SK-N-SH (cell line): Measurements from ENCODE around the gene SPATA31C2. TPM values are rescaled to one million over a fixed set of nuclear protein-coding genes. Genes with fewer than 3 reads are reported as not detected.

Source experiments
- CTCF ChIA-PET: fragments of 300-600, 350-600 bp; formaldehyde crosslinking; extraction: SDS; loops from one replicate; lab custom pipeline; 2021; lab: Yijun Ruan, JAX
- POLR2A ChIA-PET: fragments of 350-600 bp; sonication (Branson Sonifier 250); formaldehyde crosslinking; extraction: SDS; loops from one replicate; lab custom pipeline; 2020; ENCODE audit warnings: antibody characterized with exemption, inconsistent platforms; lab: Yijun Ruan, JAX
- DNase-seq: peaks from one replicate; pipeline ENCODE4 v3.0.0; 2012
- H2AFZ ChIP-seq: fragments of 200-600 bp; sonication (generic); 2 replicates; pipeline ENCODE4 v1.8.1; 2016; ENCODE audit warnings: antibody characterized with exemption, mild to moderate bottlenecking, low read depth
- H3F3A ChIP-seq: fragments of 200-600 bp; sonication (generic); replicated peaks from 2 replicates; pipeline ENCODE3; 2016; ENCODE audit warnings: antibody characterized with exemption, mild to moderate bottlenecking; ENCODE audit not compliant: insufficient read depth
- H3K27ac ChIP-seq, 2 experiments: fragments of 200-500 bp in 1 of 2; fragments of 200-600 bp in 1 of 2; sonication (Bioruptor generic) in 1 of 2; sonication (generic), shearing (Covaris generic) in 1 of 2; 2 replicates each; pipeline versions ENCODE4 v1.5.1 to v1.6.1; 2014 to 2016; ENCODE audit warnings: low read depth in 2 of 2, inconsistent platforms in 1 of 2, low read length in 1 of 2, mild to moderate bottlenecking in 1 of 2, mixed read lengths in 1 of 2
- H3K27me3 ChIP-seq: fragments of 200-600 bp; sonication (generic), shearing (Covaris generic); 2 replicates; pipeline ENCODE4 v1.6.1; 2016; ENCODE audit warnings: mixed run types; ENCODE audit not compliant: insufficient read depth
- H3K36me3 ChIP-seq, 2 experiments: fragments of 200-500 bp in 1 of 2; fragments of 200-600 bp in 1 of 2; sonication (Bioruptor generic) in 1 of 2; sonication (generic) in 1 of 2; replicated peaks in 1 of 2; 2 replicates each; pipeline versions ENCODE3 to v1.5.1; 2014 to 2016; ENCODE audit warnings: low read length in 1 of 2, mild to moderate bottlenecking in 1 of 2; ENCODE audit not compliant: insufficient read depth in 2 of 2, control insufficient read depth in 1 of 2
- H3K4me1 ChIP-seq, 2 experiments: fragments of 200-500 bp in 1 of 2; fragments of 200-600 bp in 1 of 2; sonication (Bioruptor generic) in 1 of 2; sonication (generic), shearing (Covaris generic) in 1 of 2; 2 replicates each; pipeline versions ENCODE4 v1.5.1 to v1.6.1; 2014 to 2016; ENCODE audit warnings: low read depth in 1 of 2, low read length in 1 of 2, mixed run types in 1 of 2; ENCODE audit not compliant: insufficient read depth in 2 of 2, control insufficient read depth in 1 of 2
- H3K4me2 ChIP-seq: fragments of 200-600 bp; sonication (generic), shearing (Covaris generic); 2 replicates; pipeline ENCODE4 v1.6.1; 2017; ENCODE audit warnings: mixed run types
- H3K4me3 ChIP-seq, 2 experiments: fragments of 200-500 bp in 1 of 2; fragments of 200-600 bp in 1 of 2; sonication (Bioruptor generic) in 1 of 2; sonication (generic), shearing (Covaris generic) in 1 of 2; 2 replicates each; pipeline versions ENCODE4 v1.5.1 to v1.8.1; 2014 to 2016; ENCODE audit warnings: low read depth in 2 of 2, inconsistent platforms in 1 of 2, low read length in 1 of 2, mild to moderate bottlenecking in 1 of 2, mixed read lengths in 1 of 2, moderate library complexity in 1 of 2
- H3K79me2 ChIP-seq: fragments of 200-600 bp; sonication (generic); 2 replicates; pipeline ENCODE4 v1.8.1; 2017; ENCODE audit warnings: mild to moderate bottlenecking; ENCODE audit not compliant: insufficient read depth
- H3K9ac ChIP-seq: fragments of 200-600 bp; sonication (generic); 2 replicates; pipeline ENCODE4 v1.6.1; 2017; ENCODE audit warnings: mixed run types
- H3K9me2 ChIP-seq: fragments of 200-600 bp; sonication (generic); 2 replicates; pipeline ENCODE4 v1.6.1; 2017; ENCODE audit warnings: mixed run types
- H3K9me3 ChIP-seq: fragments of 200-600 bp; sonication (generic); 2 replicates; pipeline ENCODE4 v1.6.1; 2017; ENCODE audit warnings: mixed run types, mild to moderate bottlenecking, moderate library complexity
- H4K20me1 ChIP-seq: fragments of 200-600 bp; sonication (generic); 2 replicates; pipeline ENCODE4 v1.6.1; 2017; ENCODE audit warnings: mild to moderate bottlenecking, mixed run types; ENCODE audit not compliant: insufficient read depth
- CTCF ChIP-seq: fragments of 200-600 bp; sonication (generic); IDR thresholded peaks from 2 replicates; pipeline ENCODE4 v1.6.1; 2017; ENCODE audit warnings: antibody characterized with exemption, mild to moderate bottlenecking, moderate library complexity
- EZH2phosphoT487 ChIP-seq: fragments of 200-600 bp; sonication (generic); IDR thresholded peaks from 2 replicates; pipeline ENCODE4 v1.6.1; 2017; ENCODE audit warnings: low read depth, mixed run types, mild to moderate bottlenecking, antibody characterized with exemption, moderate library complexity, borderline replicate concordance
- FOSL2 ChIP-seq: IDR thresholded peaks from 2 replicates; pipeline ENCODE4 v1.4.0; 2012; ENCODE audit warnings: low read depth, mild to moderate bottlenecking, moderate library complexity, borderline replicate concordance
- FOXM1 ChIP-seq: IDR thresholded peaks from 2 replicates; pipeline ENCODE4 v1.4.0; 2012; ENCODE audit warnings: low read depth, mild to moderate bottlenecking
- GABPA ChIP-seq: IDR thresholded peaks from 2 replicates; pipeline ENCODE4 v1.4.0; 2012; ENCODE audit warnings: low read depth, mild to moderate bottlenecking
- MXI1 ChIP-seq: IDR thresholded peaks from 2 replicates; pipeline ENCODE4 v1.6.1; 2012; ENCODE audit warnings: mild to moderate bottlenecking, low read depth, low read length, improper control_type of control experiment
- NRF1 ChIP-seq: IDR thresholded peaks from 2 replicates; pipeline ENCODE4 v1.6.1; 2012; ENCODE audit warnings: low read depth, mild to moderate bottlenecking, low read length
- PBX3 ChIP-seq: IDR thresholded peaks from 2 replicates; pipeline ENCODE4; 2012
- POLR2AphosphoS5 ChIP-seq: IDR thresholded peaks from 2 replicates; pipeline ENCODE4 v1.6.1; 2012; ENCODE audit warnings: low read depth, low read length
- RCOR1 ChIP-seq: fragments of 150-350 bp; IDR thresholded peaks from 2 replicates; pipeline ENCODE4 v1.6.1; 2017; ENCODE audit warnings: antibody characterized with exemption, low read length
- REST ChIP-seq: IDR thresholded peaks from 2 replicates; pipeline ENCODE4 v1.6.1; 2012; ENCODE audit warnings: mild to moderate bottlenecking, low read depth, low read length, moderate library complexity
- SIN3A ChIP-seq: IDR thresholded peaks from 2 replicates; pipeline ENCODE4 v1.6.1; 2012; ENCODE audit warnings: low read depth, mild to moderate bottlenecking, low read length, moderate library complexity, borderline replicate concordance
- SMC3 ChIP-seq: IDR thresholded peaks from 2 replicates; pipeline ENCODE4 v1.6.1; 2012; ENCODE audit warnings: low read depth, low read length, improper control_type of control experiment
- TAF1 ChIP-seq: IDR thresholded peaks from 2 replicates; pipeline ENCODE4 v1.6.1; 2012; ENCODE audit warnings: low read depth, mild to moderate bottlenecking, low read length, moderate library complexity, borderline replicate concordance
- WGBS: methylation state at CpG from one replicate; pipeline ENCODE4 v1.1.6; 2017; ENCODE audit warnings: low lambda C conversion rate; 5-methylcytosine and 5-hydroxymethylcytosine counted together
- polyA plus RNA-seq, 3 experiments: library from polyadenylated mRNA; depleted of rRNA; stranded (reverse); fragments of >200 nt; gene quantifications; 2 replicates each; pipeline ENCODE4 v1.2.3, GENCODE V29; 2012

The SPATA31C2 gene
- polyA plus RNA-seq, 1 of the 3 experiments (the other 2 are of a cell fraction): not detected

GRCh38 chr9:88085476-88085875 is 52.8 kb downstream of the SPATA31C2 start:
- no peak for TF ChIP-seq NRF1
- TF ChIP-seq GABPA: no peak
- no peak for TF ChIP-seq PBX3
- TF ChIP-seq POLR2AphosphoS5: no peak
- no peak for TF ChIP-seq FOXM1
- TF ChIP-seq FOSL2: no peak
- no peak for TF ChIP-seq SMC3
- H3K9me2 ChIP-seq: no peaks in the 10 kb centered on the region
- H3K36me3 ChIP-seq: no peaks in the 10 kb centered on the region
- no peaks in the 10 kb centered on the region for H3F3A ChIP-seq
- CTCF ChIA-PET: no interaction called here
- H3K4me2 ChIP-seq: no peak overlapping the region
- no peak overlapping the region for H2AFZ ChIP-seq
- H3K9ac ChIP-seq: no peak overlapping the region
- POLR2A ChIA-PET: no interaction called here
- no peaks in the 10 kb centered on the region for H4K20me1 ChIP-seq
- no peaks in the 10 kb centered on the region for H3K27me3 ChIP-seq
- H3K79me2 ChIP-seq: no peaks in the 10 kb centered on the region
- no peaks in the 10 kb centered on the region for H3K9me3 ChIP-seq
- H3K4me1 ChIP-seq: no peaks in the 10 kb centered on the region; a peak in 1 of 4 replicates
- DNase-seq: no peak
- H3K27ac ChIP-seq: no peak overlapping the region
- no peak overlapping the region for H3K4me3 ChIP-seq
- 54% methylated on average over 5 of the region's 5 CpGs for WGBS

- H3K9me3 ChIP-seq: no peaks in the 10 kb centered on the region
- H3K79me2 ChIP-seq: no peaks in the 10 kb centered on the region
- DNase-seq: no peak
- no peak overlapping the region for H2AFZ ChIP-seq
- H3K27ac ChIP-seq: no peak overlapping the region
- H3F3A ChIP-seq: no peaks in the 10 kb centered on the region
- H3K9ac ChIP-seq: no peak overlapping the region
- H3K9me2 ChIP-seq: no peaks in the 10 kb centered on the region
- H3K4me3 ChIP-seq: no peak overlapping the region
- WGBS: 42% methylated on average over 5 of the region's 5 CpGs
- ChIA-PET CTCF (no interaction called here), POLR2A (no interaction called here)
- no peaks in the 10 kb centered on the region for H3K36me3 ChIP-seq
- no peak overlapping the region for H3K4me2 ChIP-seq
- H3K4me1 ChIP-seq: no peaks in the 10 kb centered on the region; a peak in 1 of 4 replicates
- TF ChIP-seq RCOR1 (no peak), EZH2phosphoT487 (no peak), MXI1 (no peak), SIN3A (no peak), CTCF (no peak), REST (no peak), TAF1 (no peak)
- no peaks in the 10 kb centered on the region for H4K20me1 ChIP-seq
- no peaks in the 10 kb centered on the region for H3K27me3 ChIP-seq
These were observed 53.7 kb downstream of the SPATA31C2 start for GRCh38 chr9:88084357-88085183.
